Measurements from ENCODE around the gene SEC63.

SEC63 gene

DNA sequence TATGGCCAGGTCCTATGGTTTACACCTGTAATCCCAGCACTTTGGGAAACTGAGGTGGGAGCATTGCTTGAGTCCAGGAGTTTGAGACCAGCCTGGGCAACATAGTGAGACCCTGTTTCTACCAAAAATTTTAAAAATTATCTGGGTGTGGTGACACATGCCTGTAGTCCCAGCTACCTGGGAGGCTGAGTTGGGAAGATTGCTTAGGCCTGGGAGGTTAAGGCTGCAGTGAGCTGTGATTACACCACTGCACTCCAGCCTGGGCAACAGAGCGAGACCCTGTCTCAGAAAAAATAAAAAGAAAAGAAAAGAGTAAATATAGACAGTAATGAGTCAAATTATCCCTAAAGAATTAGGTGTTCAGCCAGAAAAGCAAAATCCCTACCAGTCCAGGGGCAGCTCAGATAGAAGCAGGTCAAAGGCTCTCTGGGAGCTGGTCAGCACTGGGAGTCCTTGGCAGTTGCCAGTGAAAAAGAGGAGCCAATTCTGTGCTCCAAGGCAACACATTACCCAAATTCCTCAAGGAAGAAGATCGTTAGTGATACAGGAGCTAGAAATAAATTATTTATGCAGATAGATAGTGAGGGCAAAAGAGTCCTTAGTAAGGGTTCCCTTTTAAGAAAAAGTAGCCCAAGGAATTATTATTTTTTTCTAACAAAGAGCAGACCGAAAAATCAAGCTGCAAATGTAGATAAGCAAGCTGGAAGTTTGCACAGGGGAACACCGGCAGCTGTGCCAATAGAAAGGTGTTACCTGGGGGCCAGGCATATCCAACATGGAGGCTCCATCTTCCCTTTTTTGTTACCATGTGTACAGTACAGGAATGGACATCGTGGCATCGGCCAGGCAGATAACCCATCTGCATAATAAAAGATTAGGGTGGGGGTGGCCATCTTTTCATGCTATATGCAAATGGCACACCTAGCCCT is 31.4 kb upstream of the SEC63 start:
- no peak overlapping the region for H3K9ac ChIP-seq (ENCODE audit: low read depth, low read length)
- H3K9me3 ChIP-seq (ENCODE audit: insufficient read depth, low read depth, low read length), result no peaks in the 10 kb centered on the region
- no peak overlapping the region for H3K4me3 ChIP-seq (ENCODE audit: low read length)
- peaks cover 52% of the 10 kb centered on the region for H3K4me1 ChIP-seq (ENCODE audit: insufficient read depth, low read length)
- no peaks in the 10 kb centered on the region for H3K27me3 ChIP-seq (ENCODE audit: insufficient read depth, low read length)
- no peak overlapping the region; the same call in 1 of the 2 replicates for H3K27ac ChIP-seq (ENCODE audit: low read depth, low read length)
- no peaks in the 10 kb centered on the region for H3K36me3 ChIP-seq (ENCODE audit: insufficient read depth, low read length)
- 82% methylated on average over 6 of the region's 6 CpGs for WGBS

DNA sequence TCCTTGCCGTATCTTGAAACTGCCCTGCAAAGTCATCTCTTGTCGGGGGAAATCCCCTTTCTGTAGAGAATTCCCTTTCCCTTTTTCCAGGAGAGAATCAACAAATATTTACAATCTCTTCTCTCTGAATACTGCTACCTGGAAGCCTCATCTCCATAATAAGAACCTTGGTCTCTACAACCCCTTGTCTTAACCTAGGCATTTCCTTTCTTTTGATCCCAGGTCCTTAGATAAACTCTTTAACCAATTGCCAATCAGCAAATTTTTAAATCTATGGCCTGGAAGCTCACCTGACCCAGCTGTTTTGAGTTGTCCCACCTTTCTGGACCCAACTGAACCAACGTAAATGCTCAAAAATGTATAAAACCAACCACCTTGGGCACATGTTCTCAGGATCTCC is 30.6 kb upstream of the SEC63 start:
- H3K27me3 ChIP-seq (ENCODE audit: insufficient read depth, low read length), result no peaks in the 10 kb centered on the region
- H3K9ac ChIP-seq (ENCODE audit: low read depth, low read length), result no peak overlapping the region; the same call in 1 of the 2 replicates
- H3K9me3 ChIP-seq (ENCODE audit: insufficient read depth, low read depth, low read length), result no peaks in the 10 kb centered on the region
- H3K4me3 ChIP-seq (ENCODE audit: low read length), result peak overlapping the region; percentile 14; the same call in 1 of the 2 replicates
- peaks cover 52% of the 10 kb centered on the region for H3K4me1 ChIP-seq (ENCODE audit: insufficient read depth, low read length)
- peak overlapping the region; percentile 81; the same call in 1 of the 2 replicates for H3K27ac ChIP-seq (ENCODE audit: low read depth, low read length)
- no peaks in the 10 kb centered on the region for H3K36me3 ChIP-seq (ENCODE audit: insufficient read depth, low read length)
- WGBS, result 13% methylated on average over 3 of the region's 3 CpGs

DNA sequence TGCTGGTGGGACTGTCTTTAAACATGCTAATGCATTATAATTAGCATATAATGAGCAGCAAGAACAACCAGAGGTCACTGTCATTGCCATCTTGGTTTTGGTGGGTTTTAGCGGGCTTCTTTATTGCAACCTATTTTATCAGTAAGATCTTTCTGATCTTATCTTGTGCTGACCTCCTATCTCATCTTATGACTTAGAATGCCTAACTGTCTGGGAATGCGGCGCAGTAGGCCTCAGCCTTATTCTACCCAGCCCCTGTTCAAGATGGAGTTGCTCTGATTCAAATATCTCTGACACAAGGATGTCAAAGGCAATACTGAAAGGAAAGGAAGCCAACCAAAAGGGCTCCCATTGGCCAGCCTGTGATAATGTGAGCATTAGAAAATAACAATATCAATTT is 29.8 kb upstream of the SEC63 start:
- WGBS, result 27% methylated on average over 3 of the region's 3 CpGs
- Histone ChIP-seq H3K9ac (ENCODE audit: low read depth, low read length) (peak overlapping the region; percentile 7; the same call in 1 of the 2 replicates), H3K9me3 (ENCODE audit: insufficient read depth, low read depth, low read length) (no peaks in the 10 kb centered on the region), H3K4me3 (ENCODE audit: low read length) (peak overlapping the region; percentile 14; the same call in 1 of the 2 replicates), H3K27ac (ENCODE audit: low read depth, low read length) (peak overlapping the region; percentile 81; the same call in 1 of the 2 replicates), H3K4me1 (ENCODE audit: insufficient read depth, low read length) (peaks cover 52% of the 10 kb centered on the region), H3K36me3 (ENCODE audit: insufficient read depth, low read length) (no peaks in the 10 kb centered on the region), H3K27me3 (ENCODE audit: insufficient read depth, low read length) (no peaks in the 10 kb centered on the region)

DNA sequence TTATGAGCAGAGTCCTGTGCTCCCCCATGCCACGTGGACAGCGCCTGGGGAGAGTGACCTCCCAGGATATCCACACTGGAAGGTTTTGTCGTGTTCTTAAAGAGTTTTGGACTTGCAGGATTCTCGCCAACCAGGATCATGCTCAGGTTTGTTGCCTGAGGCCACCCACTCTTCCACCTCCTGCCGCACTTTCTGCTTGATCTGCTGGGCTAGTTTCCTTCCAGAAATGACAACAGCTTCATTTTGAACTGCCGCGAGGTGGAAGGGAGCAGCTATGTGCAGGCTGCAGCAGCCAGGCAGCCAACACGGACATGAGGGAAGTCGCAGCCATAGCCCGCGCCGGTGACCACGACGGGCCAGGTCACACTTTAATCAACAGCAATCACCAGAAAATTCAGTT is 27.7 kb upstream of the SEC63 start:
- Histone ChIP-seq H3K27ac (ENCODE audit: low read depth, low read length) (no peak overlapping the region), H3K9me3 (ENCODE audit: insufficient read depth, low read depth, low read length) (no peaks in the 10 kb centered on the region), H3K27me3 (ENCODE audit: insufficient read depth, low read length) (no peaks in the 10 kb centered on the region), H3K4me3 (ENCODE audit: low read length) (no peak overlapping the region), H3K4me1 (ENCODE audit: insufficient read depth, low read length) (peaks cover 37% of the 10 kb centered on the region), H3K9ac (ENCODE audit: low read depth, low read length) (no peak overlapping the region), H3K36me3 (ENCODE audit: insufficient read depth, low read length) (no peaks in the 10 kb centered on the region)
- WGBS, result 86% methylated on average over 14 of the region's 14 CpGs

DNA sequence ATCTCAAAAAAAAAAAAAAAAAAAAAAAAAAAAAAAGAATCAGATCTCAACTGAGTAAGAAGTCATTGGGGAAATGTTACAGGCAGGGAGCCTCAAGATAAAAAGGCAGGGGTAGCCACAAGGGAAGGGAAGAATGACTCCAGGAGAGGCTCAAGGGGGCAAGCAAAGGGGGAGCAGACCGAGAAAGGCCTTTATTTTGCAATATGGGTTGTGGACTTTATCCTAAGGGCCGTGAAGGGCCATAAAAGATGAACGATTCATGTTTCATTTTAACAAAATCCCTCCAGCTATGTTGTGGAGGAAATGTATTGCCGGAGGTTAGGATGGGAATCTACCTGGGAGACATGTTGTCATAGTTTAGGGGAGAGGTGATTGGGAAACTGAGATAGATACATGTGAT is 25.8 kb upstream of the SEC63 start:
- Histone ChIP-seq H3K27ac (ENCODE audit: low read depth, low read length) (no peak overlapping the region), H3K9me3 (ENCODE audit: insufficient read depth, low read depth, low read length) (no peaks in the 10 kb centered on the region), H3K27me3 (ENCODE audit: insufficient read depth, low read length) (no peaks in the 10 kb centered on the region), H3K36me3 (ENCODE audit: insufficient read depth, low read length) (no peaks in the 10 kb centered on the region), H3K9ac (ENCODE audit: low read depth, low read length) (no peak overlapping the region), H3K4me1 (ENCODE audit: insufficient read depth, low read length) (peaks cover 20% of the 10 kb centered on the region), H3K4me3 (ENCODE audit: low read length) (no peak overlapping the region)
- WGBS, result 89% methylated on average over 4 of the region's 4 CpGs

DNA sequence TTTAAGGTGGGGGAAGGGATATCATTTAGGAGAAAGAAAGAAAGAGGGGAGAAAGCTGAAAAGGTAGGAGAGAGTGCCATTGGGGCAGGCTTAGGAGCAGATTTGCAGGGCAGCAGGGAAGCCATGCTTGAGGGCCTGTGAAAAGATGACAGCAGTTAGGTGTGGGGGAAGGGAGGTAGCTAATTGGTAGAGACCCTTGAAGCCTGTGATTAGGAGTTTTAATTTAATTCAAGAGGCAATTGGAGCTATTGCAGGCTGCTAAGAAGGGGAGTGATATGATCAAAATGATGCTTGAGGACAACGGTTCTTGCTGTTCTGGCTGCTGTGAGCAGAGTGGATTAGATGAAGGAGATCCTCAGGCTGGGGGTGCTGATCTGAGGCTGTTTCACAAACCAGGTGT is 24.5 kb upstream of the SEC63 start:
- H3K27me3 ChIP-seq (ENCODE audit: insufficient read depth, low read length), result no peaks in the 10 kb centered on the region
- no peaks in the 10 kb centered on the region for H3K9me3 ChIP-seq (ENCODE audit: insufficient read depth, low read depth, low read length)
- H3K9ac ChIP-seq (ENCODE audit: low read depth, low read length), result no peak overlapping the region
- no peaks in the 10 kb centered on the region for H3K36me3 ChIP-seq (ENCODE audit: insufficient read depth, low read length)
- 86% methylated on average over 1 of the region's 1 CpG for WGBS
- peaks cover 7% of the 10 kb centered on the region for H3K4me1 ChIP-seq (ENCODE audit: insufficient read depth, low read length)
- H3K27ac ChIP-seq (ENCODE audit: low read depth, low read length), result no peak overlapping the region
- no peak overlapping the region for H3K4me3 ChIP-seq (ENCODE audit: low read length)

DNA sequence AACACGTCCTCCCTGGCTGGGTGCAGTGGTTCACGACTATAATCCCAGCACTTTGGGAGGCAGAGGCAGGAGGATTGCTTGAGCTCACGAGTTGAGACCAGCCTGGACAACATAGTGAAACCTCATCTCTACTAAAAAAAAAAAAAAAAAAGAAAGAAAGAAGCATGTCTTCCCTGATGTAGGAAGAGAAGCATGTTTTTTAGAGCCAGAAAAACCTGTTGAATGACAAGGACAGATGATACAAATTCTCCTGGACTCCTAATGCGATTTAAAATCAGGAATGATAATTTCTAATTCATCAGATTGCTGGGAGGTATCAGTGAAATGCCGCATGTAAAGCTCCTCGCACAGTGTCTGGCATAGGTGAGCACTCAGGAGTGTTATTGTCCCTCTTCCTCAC is 23.7 kb upstream of the SEC63 start:
- Histone ChIP-seq H3K27ac (ENCODE audit: low read depth, low read length) (no peak overlapping the region), H3K4me1 (ENCODE audit: insufficient read depth, low read length) (no peaks in the 10 kb centered on the region; the same call in 1 of the 2 replicates)

DNA sequence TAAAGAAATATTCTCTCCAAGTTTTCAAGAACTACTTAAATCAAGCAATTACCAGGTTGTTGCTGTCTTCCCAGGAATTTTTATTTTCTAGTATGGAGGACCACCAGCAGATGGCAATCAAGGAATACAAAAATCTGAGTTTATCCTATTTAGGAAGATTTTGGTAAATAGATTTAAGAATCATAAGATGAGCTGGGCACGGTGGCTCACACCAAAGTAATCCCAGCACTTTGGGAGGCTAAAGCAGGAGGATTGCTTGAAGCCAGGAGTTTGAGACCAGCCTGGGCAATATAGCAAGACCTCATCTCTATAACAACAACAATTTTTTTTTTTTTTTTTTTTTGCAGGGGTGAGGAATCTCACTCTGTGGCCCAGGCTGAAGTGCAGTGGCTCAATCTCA is 19.3 kb upstream of the SEC63 start:
- WGBS, result 60% methylated on average over 1 of the region's 1 CpG
- Histone ChIP-seq H3K4me3 (ENCODE audit: low read length) (no peak overlapping the region), H3K4me1 (ENCODE audit: insufficient read depth, low read length) (no peaks in the 10 kb centered on the region), H3K27me3 (ENCODE audit: insufficient read depth, low read length) (no peaks in the 10 kb centered on the region), H3K27ac (ENCODE audit: low read depth, low read length) (no peak overlapping the region), H3K36me3 (ENCODE audit: insufficient read depth, low read length) (no peaks in the 10 kb centered on the region), H3K9me3 (ENCODE audit: insufficient read depth, low read depth, low read length) (no peaks in the 10 kb centered on the region), H3K9ac (ENCODE audit: low read depth, low read length) (no peak overlapping the region)

More for the DNA sequence above, 23.7 kb upstream of the SEC63 start:
- Histone ChIP-seq H3K27me3 (ENCODE audit: insufficient read depth, low read length) (no peaks in the 10 kb centered on the region), H3K9ac (ENCODE audit: low read depth, low read length) (no peak overlapping the region), H3K4me3 (ENCODE audit: low read length) (no peak overlapping the region), H3K36me3 (ENCODE audit: insufficient read depth, low read length) (no peaks in the 10 kb centered on the region), H3K9me3 (ENCODE audit: insufficient read depth, low read depth, low read length) (no peaks in the 10 kb centered on the region)
- WGBS, result 91% methylated on average over 5 of the region's 6 CpGs

DNA sequence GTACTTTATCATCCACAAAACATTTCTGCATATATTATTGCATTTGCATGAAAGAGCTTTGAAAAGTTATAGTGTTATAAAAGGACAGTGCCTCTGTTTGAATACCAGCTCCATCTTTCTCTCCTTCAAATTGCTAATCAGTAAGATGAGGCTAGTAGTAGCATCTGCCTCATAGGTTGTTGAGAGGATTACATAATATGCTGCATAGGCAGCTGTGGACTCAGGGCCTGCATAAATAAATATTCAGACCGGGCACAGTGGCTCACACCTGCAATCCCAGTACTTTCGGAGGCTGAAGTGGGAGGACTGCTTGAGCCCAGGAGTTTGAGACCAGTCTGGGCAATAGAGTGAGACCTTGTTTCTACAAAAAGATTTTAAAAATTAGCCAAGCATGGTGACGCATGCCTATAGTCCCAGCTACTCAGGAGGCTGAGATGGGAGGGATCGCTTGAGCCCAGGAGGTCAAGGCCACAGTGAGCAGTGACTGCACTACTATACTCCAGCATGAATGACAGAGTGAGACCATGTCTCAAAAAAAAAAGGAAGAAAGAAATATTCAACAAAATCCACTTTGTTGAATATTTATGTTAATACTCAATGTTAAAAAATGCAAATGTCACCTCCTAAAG is 18.3 kb upstream of the SEC63 start:
- no peak overlapping the region for H3K27ac ChIP-seq (ENCODE audit: low read depth, low read length)
- no peak overlapping the region for H3K4me3 ChIP-seq (ENCODE audit: low read length)
- no peaks in the 10 kb centered on the region for H3K27me3 ChIP-seq (ENCODE audit: insufficient read depth, low read length)
- 88% methylated on average over 4 of the region's 4 CpGs for WGBS
- H3K9ac ChIP-seq (ENCODE audit: low read depth, low read length), result no peak overlapping the region
- no peaks in the 10 kb centered on the region for H3K4me1 ChIP-seq (ENCODE audit: insufficient read depth, low read length)
- no peaks in the 10 kb centered on the region for H3K9me3 ChIP-seq (ENCODE audit: insufficient read depth, low read depth, low read length)
- no peaks in the 10 kb centered on the region for H3K36me3 ChIP-seq (ENCODE audit: insufficient read depth, low read length)

DNA sequence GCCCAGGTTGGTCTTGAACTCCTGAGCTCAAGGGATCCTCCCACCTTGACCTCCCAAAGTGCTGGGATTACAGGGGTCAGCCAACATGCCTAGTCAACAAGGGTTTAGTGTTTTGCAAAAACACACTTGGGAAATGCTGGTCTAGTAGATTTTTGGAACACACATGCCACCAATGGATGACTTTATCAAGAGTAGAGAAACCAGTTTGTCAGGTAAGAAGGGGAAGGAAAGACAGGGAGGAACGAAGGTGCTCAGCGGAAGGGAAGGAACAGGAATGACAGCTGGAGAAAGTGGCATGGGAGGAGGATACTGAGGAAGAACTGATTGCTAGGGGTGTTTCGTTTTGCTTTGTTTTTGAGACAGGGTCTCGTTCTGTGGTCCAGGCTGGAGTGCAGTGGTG is 15.6 kb upstream of the SEC63 start:
- H3K9ac ChIP-seq (ENCODE audit: low read depth, low read length), result no peak overlapping the region
- WGBS, result 90% methylated on average over 4 of the region's 4 CpGs
- no peaks in the 10 kb centered on the region for H3K9me3 ChIP-seq (ENCODE audit: insufficient read depth, low read depth, low read length)
- no peak overlapping the region for H3K27ac ChIP-seq (ENCODE audit: low read depth, low read length)
- no peak overlapping the region for H3K4me3 ChIP-seq (ENCODE audit: low read length)
- H3K27me3 ChIP-seq (ENCODE audit: insufficient read depth, low read length), result no peaks in the 10 kb centered on the region
- no peaks in the 10 kb centered on the region for H3K36me3 ChIP-seq (ENCODE audit: insufficient read depth, low read length)
- H3K4me1 ChIP-seq (ENCODE audit: insufficient read depth, low read length), result 0 out of 2 replicates have a peak, but pooled peaks cover 4% of the 10 kb centered on the region

DNA sequence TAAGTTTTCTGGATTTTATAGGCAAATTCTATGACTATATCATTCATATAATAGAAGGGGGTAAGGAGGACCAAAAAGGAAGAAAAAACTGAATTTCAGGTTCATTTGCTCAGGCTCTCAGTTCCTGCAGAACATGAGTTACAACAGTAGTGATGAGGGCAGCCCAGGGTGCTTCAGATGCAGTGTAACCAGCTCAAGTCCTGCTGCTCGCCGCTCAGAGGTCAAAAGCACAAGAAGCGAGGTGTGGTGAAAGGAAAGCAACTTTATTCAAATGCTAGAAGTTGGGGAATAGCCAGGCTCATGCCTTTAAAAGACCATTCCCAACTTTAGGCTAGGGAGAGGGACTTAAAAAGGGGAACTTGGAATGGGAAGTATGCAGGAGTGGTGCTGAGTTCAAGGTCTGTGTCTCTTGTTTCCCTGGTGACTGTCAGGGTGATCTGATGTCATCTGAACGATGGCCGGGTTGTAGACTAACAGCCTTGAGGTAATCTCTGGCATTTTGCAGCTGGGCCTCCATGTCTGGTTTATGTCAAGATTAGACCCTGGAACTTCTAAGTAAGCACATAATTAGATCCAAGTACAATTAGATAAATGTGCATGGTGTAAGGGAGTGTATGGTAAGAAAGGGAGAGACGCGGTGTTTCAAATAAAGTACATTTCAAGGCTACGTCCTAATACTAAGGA is 14.5 kb upstream of the SEC63 start:
- H3K27me3 ChIP-seq (ENCODE audit: insufficient read depth, low read length), result no peaks in the 10 kb centered on the region
- no peak overlapping the region for H3K4me3 ChIP-seq (ENCODE audit: low read length)
- H3K9me3 ChIP-seq (ENCODE audit: insufficient read depth, low read depth, low read length), result no peaks in the 10 kb centered on the region
- WGBS, result 82% methylated on average over 8 of the region's 8 CpGs
- 0 out of 2 replicates have a peak, but pooled peaks cover 4% of the 10 kb centered on the region for H3K4me1 ChIP-seq (ENCODE audit: insufficient read depth, low read length)
- no peak overlapping the region for H3K27ac ChIP-seq (ENCODE audit: low read depth, low read length)
- H3K9ac ChIP-seq (ENCODE audit: low read depth, low read length), result no peak overlapping the region
- no peaks in the 10 kb centered on the region for H3K36me3 ChIP-seq (ENCODE audit: insufficient read depth, low read length)
